ENCODE results near the gene HJV.

DNA sequence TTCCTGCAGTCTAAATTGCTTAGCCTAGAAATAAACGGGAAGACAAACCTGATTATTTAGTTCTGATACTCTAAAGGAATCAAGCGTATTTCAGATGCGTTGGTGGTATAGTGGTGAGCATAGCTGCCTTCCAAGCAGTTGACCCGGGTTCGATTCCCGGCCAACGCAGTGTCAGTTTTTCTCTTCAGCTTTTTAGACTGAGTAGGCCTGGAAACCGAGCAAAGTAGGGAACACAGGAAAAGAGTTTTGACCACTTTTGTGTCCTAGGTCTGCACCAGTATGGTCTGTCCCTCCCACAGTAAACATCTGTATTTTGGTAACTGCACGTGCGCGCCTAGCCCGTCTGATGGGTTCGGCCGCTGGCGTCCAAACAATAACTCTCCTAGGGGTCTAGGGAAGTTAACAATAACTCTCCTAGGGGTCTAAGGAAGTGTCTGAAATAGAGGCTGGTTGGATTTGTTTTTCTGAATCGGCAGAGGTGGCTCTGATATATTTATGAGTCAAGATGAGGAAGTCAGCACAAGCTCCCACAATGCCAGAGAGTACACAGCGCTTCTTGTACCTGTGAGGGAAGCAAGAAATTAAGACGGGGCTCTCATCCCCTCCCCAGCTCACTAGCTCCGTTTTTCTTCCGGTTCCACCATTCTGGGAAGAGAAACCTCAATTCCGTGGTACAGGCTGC lies 15.6 kb upstream of the HJV start:
- TF ChIP-seq, protein P1, sequence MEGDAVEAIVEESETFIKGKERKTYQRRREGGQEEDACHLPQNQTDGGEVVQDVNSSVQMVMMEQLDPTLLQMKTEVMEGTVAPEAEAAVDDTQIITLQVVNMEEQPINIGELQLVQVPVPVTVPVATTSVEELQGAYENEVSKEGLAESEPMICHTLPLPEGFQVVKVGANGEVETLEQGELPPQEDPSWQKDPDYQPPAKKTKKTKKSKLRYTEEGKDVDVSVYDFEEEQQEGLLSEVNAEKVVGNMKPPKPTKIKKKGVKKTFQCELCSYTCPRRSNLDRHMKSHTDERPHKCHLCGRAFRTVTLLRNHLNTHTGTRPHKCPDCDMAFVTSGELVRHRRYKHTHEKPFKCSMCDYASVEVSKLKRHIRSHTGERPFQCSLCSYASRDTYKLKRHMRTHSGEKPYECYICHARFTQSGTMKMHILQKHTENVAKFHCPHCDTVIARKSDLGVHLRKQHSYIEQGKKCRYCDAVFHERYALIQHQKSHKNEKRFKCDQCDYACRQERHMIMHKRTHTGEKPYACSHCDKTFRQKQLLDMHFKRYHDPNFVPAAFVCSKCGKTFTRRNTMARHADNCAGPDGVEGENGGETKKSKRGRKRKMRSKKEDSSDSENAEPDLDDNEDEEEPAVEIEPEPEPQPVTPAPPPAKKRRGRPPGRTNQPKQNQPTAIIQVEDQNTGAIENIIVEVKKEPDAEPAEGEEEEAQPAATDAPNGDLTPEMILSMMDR (IDR thresholded peaks at IDR 0.05; ENCODE audit: insufficient read depth, low read depth, low read length) = no peak
- no peak for TF ChIP-seq EZH2 (IDR thresholded peaks at IDR 0.05; ENCODE audit: insufficient read depth, low read length)

Data from astrocyte (in vitro differentiated cells and primary cell).